Inflammatory macrophage treated with lipopolysaccharide for 4 hours (primary cell): ENCODE results near the gene TSPAN18.

ENCODE experiments used
- DNase-seq: peaks from one replicate; pipeline ENCODE4 v3.0.0-alpha.2; 2020

Gene TSPAN18

DNA sequence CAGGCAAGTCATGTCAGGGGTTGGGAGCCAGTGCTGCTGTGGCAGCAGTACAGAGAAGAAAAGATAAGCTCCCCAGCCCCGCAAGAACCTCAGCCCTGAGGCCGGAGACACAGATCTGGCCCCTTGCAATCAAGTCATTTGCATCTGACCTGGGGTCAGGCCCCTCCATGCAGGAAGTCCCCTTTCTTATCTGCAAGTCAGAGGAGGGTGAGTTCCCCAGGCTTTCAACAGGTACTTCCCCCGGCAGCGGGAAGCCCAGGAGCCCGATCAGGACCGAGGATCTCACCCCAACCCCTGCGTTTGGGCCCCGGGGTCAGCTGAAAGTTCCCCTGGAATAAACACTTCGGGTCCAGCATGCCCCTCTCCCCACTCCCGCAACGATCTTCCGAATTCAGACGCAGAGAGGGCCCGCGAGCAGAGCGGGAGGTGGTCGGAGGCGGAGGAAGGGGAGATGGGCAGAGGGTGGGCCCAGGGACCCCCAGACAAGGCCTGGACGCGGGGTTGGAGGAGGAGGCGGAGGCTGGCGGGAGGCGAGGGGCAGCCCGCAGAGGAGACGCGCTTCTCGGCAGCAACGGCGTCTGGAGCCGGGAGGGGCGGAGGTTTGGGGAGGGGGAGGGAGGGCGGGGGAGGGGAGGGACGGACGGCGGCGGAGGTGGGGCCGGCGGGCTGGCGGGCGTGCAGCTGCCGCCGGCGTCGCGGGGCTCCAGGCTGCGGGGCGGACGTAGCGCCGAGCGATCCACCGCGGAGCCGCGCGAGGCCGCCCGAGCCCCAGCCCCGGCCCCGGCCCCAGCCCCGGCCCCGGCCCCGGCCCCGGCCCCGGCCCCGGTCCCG, at the start of gene TSPAN18:
Gene TSPAN18, plus strand, starts transcription at position 680 of the 831 bp plus-strand sequence. CDS start 179,455 bp downstream, outside the sequence.
- DNase-seq = no peak

DNA sequence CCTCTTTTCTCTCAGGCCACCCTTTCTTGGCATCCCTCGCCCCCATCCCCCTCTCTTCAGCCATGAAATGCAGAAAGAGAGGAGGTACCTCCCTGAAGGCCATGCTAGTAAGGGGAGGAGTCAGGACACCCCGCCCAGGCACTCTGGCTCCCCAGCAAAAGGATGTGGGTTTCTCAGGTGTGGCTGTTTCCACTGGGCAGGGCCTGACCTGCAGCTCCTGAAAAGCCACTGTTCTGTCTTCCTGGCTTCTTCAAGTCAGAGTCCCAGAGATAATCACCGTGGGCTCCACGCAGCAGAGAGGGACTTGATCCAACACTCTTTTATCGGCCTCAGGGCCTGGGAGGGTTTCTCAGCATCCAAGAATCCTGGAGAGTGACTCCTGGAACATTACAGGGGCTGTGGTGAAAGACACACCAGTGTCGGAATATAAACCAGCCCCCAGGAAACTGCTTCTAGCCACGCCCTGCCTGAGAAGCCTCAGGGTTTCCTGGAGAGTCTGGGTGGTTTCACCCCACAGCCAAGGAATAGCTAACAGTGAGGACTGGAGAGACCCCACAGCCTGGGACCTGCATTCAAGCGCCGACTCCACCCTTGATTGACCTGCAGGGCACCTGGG, 45.7 kb upstream of the TSPAN18 start:
- DNase-seq = no peak

DNA sequence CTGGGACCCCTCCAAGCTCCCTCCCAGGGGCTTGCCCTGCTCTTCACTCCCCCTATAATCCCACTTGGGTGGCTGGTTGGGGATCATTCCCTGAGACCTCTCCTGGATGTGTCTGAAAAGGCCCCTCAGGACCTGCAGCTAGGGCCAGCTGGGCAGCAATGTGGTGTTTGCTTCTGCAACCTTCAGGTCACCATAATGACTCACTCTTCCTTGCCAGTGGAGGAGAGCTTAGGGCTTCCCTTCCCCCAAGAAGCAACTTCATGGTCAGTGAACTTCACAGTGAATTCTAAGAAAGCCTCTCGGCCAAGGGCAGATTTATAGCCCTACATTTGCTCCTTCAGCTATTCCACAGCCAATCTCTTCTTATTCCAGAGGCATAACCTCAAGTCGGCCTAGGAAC, 45.1 kb upstream of the TSPAN18 start:
- DNase-seq = peak; percentile 12

DNA sequence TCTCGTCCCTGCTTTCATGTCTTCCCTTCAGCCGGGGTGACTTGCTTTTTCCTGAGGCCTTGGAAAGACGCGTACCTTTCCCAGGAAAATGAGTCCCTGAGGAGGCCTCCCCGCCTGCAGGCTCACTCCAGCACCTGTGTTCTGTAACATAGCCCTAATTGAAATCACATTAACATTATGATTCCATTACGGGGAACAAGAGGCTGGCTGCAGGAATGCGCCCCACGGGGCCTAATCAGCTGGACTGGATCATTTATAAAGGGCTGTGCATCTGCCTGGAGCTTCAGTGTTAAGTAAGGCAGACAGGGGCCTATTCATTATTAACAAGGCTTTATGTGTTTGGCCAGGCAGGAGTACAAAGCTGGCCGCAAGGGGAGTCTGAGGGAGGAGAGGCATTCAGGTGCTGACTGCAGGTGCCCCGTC, 41.9 kb upstream of the TSPAN18 start:
- no peak for DNase-seq

DNA sequence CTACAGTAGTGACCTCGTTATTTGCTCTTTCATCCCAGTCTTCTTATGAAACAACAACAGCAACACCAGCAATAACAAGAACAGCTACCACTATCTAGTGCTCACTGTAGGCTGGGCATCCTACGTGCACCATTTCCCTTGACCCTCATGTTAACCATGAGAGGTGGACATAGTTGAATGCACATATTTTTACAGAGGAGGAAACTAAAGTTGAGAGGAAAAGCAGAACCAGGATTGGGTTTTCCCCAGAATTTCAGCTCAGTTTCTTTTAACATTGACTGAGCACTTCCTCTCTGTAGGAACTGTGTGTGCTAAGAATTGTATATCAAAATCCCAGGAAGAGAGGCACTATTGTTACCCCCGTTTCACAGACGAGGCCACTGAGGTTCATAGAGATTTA, 39.4 kb upstream of the TSPAN18 start:
- DNase-seq = peak; percentile 53

- no peak for DNase-seq
Measured at GRCh38 chr11:44689265-44689664, 37.5 kb upstream of the TSPAN18 start.

- no peak for DNase-seq
Measured at GRCh38 chr11:44690651-44691050, 36.1 kb upstream of the TSPAN18 start.

- no peak for DNase-seq
Measured at GRCh38 chr11:44692460-44692859, 34.3 kb upstream of the TSPAN18 start.

DNA sequence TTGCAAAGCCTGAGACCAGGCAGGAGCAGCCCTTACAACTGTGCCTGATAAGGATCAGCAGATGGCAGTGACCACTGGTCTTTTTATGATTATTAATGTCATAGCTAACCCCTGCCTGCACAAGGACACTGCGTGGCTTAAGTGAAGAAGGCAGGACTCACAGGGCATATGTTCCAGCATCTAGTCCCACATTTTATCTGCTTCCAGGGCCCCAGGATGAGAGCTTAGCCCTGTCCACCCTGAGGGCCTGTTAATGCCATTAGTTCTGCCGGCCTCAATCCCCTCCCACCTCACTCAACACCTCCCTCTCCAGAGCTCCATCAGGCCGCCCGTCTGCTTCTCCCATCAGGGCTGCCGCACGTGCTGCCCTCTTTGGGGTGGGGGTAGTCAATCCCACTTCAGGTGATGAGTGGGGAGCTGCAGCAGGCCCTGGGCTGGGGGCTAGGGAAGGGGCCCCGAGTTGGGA, 33.1 kb upstream of the TSPAN18 start:
- DNase-seq = no peak

GRCh38 chr11:44694443-44694842, 32.3 kb upstream of the TSPAN18 start:
- no peak for DNase-seq

- no peak for DNase-seq
Measured at GRCh38 chr11:44695169-44695833, 31.5 kb upstream of the TSPAN18 start.

GRCh38 chr11:44698252-44698912, 28.4 kb upstream of the TSPAN18 start:
- no peak for DNase-seq

- DNase-seq = no peak
Measured at GRCh38 chr11:44699497-44700408, 27.0 kb upstream of the TSPAN18 start.

GRCh38 chr11:44701276-44701675, 25.5 kb upstream of the TSPAN18 start:
- no peak for DNase-seq

DNA sequence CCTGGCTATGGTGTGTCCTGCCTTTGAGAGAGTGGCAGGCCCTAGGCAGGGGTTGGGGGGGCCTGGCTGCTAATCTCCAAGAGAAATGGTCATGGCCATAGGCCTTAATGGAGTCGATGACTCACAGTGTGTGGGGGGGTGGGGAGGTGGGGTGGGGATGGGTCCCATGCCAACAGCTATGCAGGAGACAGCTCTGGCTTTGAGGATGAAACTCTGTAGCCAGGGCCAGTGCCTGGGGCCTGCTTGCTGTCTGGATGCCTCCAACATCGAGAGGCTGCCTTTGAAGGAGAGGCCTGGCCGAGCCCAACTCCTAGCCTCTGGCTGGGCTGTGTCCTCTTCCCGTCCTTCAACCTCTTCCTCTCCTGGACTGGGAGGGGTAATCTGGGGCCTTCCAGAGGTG, 23.9 kb upstream of the TSPAN18 start:
- no peak for DNase-seq

DNA sequence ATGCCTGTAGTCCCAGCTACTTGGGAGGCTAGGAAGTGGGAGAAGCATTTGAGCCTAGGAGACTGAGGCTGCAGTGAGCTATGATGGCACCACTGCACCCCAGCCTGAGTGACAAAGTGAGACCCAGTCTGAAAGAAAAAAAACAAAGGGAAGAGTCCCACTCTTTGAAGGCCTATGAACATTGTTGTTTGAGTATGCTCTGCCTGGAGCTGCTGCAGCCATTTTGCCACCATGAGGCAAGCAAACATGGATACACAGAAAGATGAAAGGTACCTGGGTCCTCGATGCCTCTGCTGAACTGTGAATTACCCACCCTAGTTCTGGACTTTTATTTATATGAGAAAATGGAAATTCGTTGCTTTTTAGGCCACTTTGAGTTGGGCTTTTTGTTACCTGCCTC, 19.7 kb upstream of the TSPAN18 start:
- no peak for DNase-seq

- no peak for DNase-seq
Measured at GRCh38 chr11:44708009-44708408, 18.8 kb upstream of the TSPAN18 start.

DNA sequence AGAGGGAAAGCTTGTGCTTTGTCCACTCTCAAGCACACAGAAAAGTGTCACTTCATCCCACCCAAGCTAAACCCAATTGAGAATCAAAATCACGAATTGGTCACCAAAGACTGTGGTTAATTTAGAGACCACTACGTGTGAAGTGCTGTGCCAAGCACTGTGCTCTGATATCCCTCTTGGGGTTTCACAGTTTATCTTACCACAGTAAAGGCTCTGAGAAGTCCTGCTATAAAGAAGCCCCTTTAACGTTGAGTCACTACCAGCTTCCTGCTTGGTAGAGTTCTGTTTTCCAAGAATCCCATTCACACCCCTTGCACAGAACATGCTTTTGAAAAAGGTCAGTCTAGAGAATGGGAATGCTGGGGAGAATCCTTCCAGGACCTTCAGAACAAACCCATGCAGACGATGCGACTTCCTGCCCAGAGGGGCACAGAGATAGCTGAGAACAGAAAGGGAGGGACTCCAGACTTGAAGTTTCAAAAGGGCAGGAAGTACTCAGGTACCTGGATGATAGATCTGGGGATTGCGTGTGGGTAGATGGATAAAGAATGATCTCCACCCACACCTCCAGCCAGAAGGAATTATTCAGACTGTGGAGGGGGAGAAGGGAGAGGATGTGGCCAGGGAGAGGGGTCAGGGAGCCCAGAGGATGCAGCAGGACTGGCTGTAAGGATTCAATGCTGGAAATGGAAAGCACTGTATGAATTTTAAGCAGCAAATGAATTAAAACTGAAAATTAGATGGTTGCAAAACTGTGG, 18.1 kb upstream of the TSPAN18 start:
- DNase-seq = no peak

GRCh38 chr11:44709281-44709562, 17.5 kb upstream of the TSPAN18 start:
- no peak for DNase-seq

DNA sequence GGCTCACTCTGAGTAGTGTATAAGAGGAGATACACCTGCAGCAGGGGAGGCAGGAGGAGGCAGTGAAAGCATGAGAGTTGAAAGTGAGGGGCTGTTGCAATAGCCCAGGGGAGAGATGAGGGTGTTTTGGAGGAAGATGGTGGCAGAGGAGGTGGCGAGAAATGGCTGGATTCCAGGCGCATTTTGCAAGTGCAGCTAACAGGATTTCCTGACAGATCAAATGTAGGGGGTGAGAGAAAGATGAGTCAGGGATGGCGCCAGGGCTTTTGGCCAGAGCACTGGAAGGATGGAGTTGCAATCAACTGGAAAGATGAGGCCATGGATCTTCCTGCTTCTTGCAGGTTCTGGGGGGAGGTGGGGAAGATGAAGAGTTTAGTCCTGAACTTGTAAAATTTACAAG, 16.8 kb upstream of the TSPAN18 start:
- no peak for DNase-seq

DNA sequence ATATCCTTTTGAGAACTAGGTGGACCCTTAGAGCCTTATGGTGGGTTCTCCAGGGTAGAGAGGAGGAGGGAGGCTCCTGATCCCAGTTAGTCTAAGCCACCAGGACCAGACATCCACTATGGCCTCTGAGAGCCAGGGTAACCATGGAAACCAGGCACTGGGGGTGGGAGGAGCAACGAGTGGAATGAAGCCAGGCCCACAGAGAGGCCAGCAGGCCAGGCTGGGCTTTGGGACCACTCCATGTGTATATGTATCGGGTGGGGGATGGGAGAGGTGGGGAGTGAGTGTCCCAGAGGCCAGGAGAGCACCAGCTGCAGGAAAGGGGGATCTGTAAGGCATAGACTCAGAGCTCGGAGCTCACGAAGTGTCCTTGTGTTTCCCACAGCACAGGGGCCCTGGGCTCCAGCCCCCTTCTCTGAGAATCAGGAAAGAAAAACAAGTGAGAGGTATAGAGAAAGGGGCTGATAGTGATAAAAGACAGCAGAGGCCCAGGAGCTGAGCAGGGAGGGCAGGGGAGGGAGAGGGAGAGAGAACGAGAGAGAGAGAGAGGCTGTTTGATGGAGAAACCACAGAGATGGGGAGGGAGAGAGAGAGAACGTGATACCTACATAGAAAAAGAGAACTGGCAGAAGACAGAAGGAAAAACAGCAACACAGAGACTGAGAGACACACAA, 15.5 kb upstream of the TSPAN18 start:
- no peak for DNase-seq
